B cell (primary cell): ENCODE results near the gene PBLD. TPM values are rescaled to one million over a fixed set of nuclear protein-coding genes. Genes with fewer than 3 reads are reported as not detected.

Experiments used
- ATAC-seq: fragments of 200-7000 bp; cut with Tn5 transposase; one replicate; pipeline ENCODE4 v1.10.0; 2021; ENCODE audit warnings: low read depth, mild to moderate bottlenecking, moderate number of reproducible peaks, moderate library complexity
- CTCF ChIA-PET: fragments of 350-600 bp; sonication (Branson Sonifier 250); formaldehyde crosslinking; loops from one replicate; lab custom pipeline; 2021; ENCODE audit warnings: antibody characterized with exemption, inconsistent platforms; lab: Charles Lee
- POLR2A ChIA-PET: fragments of 350-600 bp; sonication (Branson Sonifier 250); formaldehyde crosslinking; loops from one replicate; lab custom pipeline; 2021; ENCODE audit warnings: antibody characterized with exemption; lab: Charles Lee
- DNase-seq: peaks from one replicate; pipeline ENCODE4 v3.0.0; 2013
- H2AFZ ChIP-seq: 2 replicates; pipeline ENCODE4 v1.6.1; 2012; ENCODE audit warnings: mild to moderate bottlenecking, low read depth, low read length; ENCODE audit not compliant: insufficient read depth, poor library complexity, severe bottlenecking
- H3K27ac ChIP-seq, 2 donors: 1 replicate in 1 of 2; 2 replicates in 1 of 2; pipeline ENCODE4 v1.5.1; 2012 to 2013; ENCODE audit warnings: low read length in 2 of 2, mild to moderate bottlenecking in 2 of 2, moderate library complexity in 1 of 2
- H3K27me3 ChIP-seq, 4 experiments: fragments of 200-600 bp in 1 of 4; sonication (generic) in 1 of 4; replicated peaks in 1 of 4; 1 replicate in 2 of 4; 2 replicates in 2 of 4; pipeline versions ENCODE4 v1.6.1 to v1.7.0; 2013 to 2016; ENCODE audit warnings: low read length in 3 of 4, mild to moderate bottlenecking in 2 of 4, mixed read lengths in 1 of 4, moderate library complexity in 1 of 4; ENCODE audit not compliant: insufficient read depth in 4 of 4, control insufficient read depth in 3 of 4; ENCODE audit errors: control extremely low read depth in 1 of 4
- H3K36me3 ChIP-seq, 2 experiments: replicated peaks in 1 of 2; 1 replicate in 1 of 2; 2 replicates in 1 of 2; pipeline versions ENCODE4 v1.6.1 to v1.7.1; 2013; ENCODE audit warnings: low read length in 1 of 2; ENCODE audit not compliant: insufficient read depth in 2 of 2, control insufficient read depth in 1 of 2; ENCODE audit errors: control extremely low read depth in 1 of 2, extremely low read depth in 1 of 2
- H3K4me1 ChIP-seq, 2 donors: fragments of 200-600 bp in 1 of 2; sonication (generic) in 1 of 2; 1 replicate in 1 of 2; 2 replicates in 1 of 2; pipeline versions ENCODE4 v1.5.1 to v1.6.1; 2013 to 2017; ENCODE audit warnings: low read length in 2 of 2; ENCODE audit not compliant: control insufficient read depth in 2 of 2, insufficient read depth in 2 of 2
- H3K4me2 ChIP-seq: replicated peaks from 2 replicates; pipeline ENCODE3; 2012; ENCODE audit warnings: mild to moderate bottlenecking, low read depth, low read length; ENCODE audit not compliant: poor library complexity, severe bottlenecking
- H3K4me3 ChIP-seq, 5 experiments: fragments of 200-600 bp in 1 of 5; sonication (generic) in 1 of 5; 1 replicate in 3 of 5; 2 replicates in 2 of 5; pipeline versions ENCODE4 v1.5.1 to v1.7.0; 2011 to 2016; ENCODE audit warnings: low read length in 4 of 5, mild to moderate bottlenecking in 4 of 5, low read depth in 2 of 5, control low read depth in 1 of 5, moderate library complexity in 1 of 5; ENCODE audit not compliant: insufficient read depth in 1 of 5; ENCODE audit errors: control extremely low read depth in 1 of 5, extremely low read depth in 1 of 5
- H3K79me2 ChIP-seq: fragments of 200-600 bp; sonication (generic); one replicate; pipeline ENCODE4 v1.6.0; 2016; ENCODE audit warnings: low read length; ENCODE audit not compliant: control insufficient read depth, insufficient read depth
- H3K9ac ChIP-seq: fragments of 200-600 bp; sonication (generic); 2 replicates; pipeline ENCODE4 v1.6.1; 2017; ENCODE audit warnings: mild to moderate bottlenecking, low read length, moderate library complexity
- H3K9me3 ChIP-seq, 3 donors: one replicate each; pipeline versions ENCODE4 v1.6.1 to v1.7.1; 2013; ENCODE audit warnings: low read length in 2 of 3; ENCODE audit not compliant: control insufficient read depth in 2 of 3, insufficient read depth in 1 of 3; ENCODE audit errors: control extremely low read depth in 1 of 3
- H4K20me1 ChIP-seq: 2 replicates; pipeline ENCODE4 v1.6.0; 2012; ENCODE audit warnings: mild to moderate bottlenecking, low read length; ENCODE audit not compliant: insufficient read depth, control insufficient read depth, poor library complexity, severe bottlenecking
- H3K27ac Mint-ChIP-seq: one replicate; pipeline ENCODE4 v1.8.0; 2021; ENCODE audit warnings: mixed read lengths
- H3K27me3 Mint-ChIP-seq: one replicate; pipeline ENCODE4 v1.8.0; 2021; ENCODE audit warnings: mixed read lengths
- H3K4me1 Mint-ChIP-seq: one replicate; pipeline ENCODE4 v1.8.0; 2021; ENCODE audit warnings: mixed read lengths
- H3K4me3 Mint-ChIP-seq: one replicate; pipeline ENCODE4 v1.8.0; 2021; ENCODE audit warnings: mixed read lengths
- H3K9me3 Mint-ChIP-seq: one replicate; pipeline ENCODE4 v1.8.0; 2022; ENCODE audit warnings: mixed read lengths; ENCODE audit not compliant: insufficient read depth
- EZH2 ChIP-seq: IDR thresholded peaks from 2 replicates; pipeline ENCODE4 v1.6.1; 2012; ENCODE audit warnings: borderline replicate concordance, low read depth, mild to moderate bottlenecking, moderate library complexity, low read length; ENCODE audit not compliant: insufficient read depth, poor library complexity, severe bottlenecking
- WGBS: methylation state at CpG from one replicate; pipeline ENCODE4 v1.1.5; 2013; ENCODE audit warnings: missing lambda C conversion rate; ENCODE audit not compliant: insufficient coverage; 5-methylcytosine and 5-hydroxymethylcytosine counted together
- intact Hi-C: fragments of 100-400 bp; cut with micrococcal nuclease; formaldehyde crosslinking; loops from one replicate; pipeline ENCODE4 v1.10.0; 2022
- polyA plus RNA-seq: library from polyadenylated mRNA; depleted of rRNA; stranded (reverse); fragments of >200 nt; gene quantifications from 2 replicates; pipeline ENCODE4 v1.2.3, GENCODE V29; 2012
- total RNA-seq, 2 donors: library from RNA; stranded (reverse); fragments of 120-200 nt in 1 of 2; gene quantifications; 1 replicate in 1 of 2; 2 replicates in 1 of 2; pipeline versions ENCODE4 v1.2.3 to v1.2.4, GENCODE V29; 2013 to 2022
- TF ChIP-seq, protein P1 (sequence below): fragments of 200-600 bp; IDR thresholded peaks from one replicate; pipeline ENCODE4 v1.8.0; 2022; ENCODE audit warnings: antibody characterized with exemption, mild to moderate bottlenecking

PBLD gene
- total and polyA plus RNA-seq, 2 donors (not counting 1 experiment from before 2014, with no cell fraction given) = 0.40 to 4.7 TPM

DNA sequence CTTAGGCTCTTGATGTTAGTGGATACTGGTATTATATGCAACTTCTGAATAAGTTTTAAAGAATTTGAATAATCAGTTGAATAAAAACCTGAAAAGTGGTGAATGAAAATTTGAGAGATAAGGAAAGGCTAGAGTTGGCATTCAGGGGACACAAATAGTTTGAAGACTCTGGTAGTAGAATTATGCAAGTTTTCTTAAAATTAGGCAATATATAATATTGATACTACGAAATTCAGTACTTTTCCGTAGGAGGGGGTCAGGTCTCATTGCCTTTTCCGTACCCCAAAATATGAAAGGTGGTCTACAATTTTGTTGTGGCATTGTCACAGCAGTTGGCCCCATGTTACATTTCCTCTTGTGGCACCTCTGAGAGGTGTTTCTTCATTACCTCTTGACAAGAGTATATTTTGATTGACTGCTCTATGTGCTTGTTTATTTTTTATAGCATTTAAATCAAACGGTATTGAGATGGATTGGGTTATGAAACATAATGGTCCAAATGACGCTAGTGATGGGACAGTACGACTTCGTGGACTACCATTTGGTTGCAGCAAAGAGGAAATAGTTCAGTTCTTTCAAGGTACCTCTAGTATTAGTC lies 4.1 kb upstream of the PBLD start:
- Mint-ChIP-seq H3K27me3 (no peaks in the 10 kb centered on the region), H3K9me3 (no peaks in the 10 kb centered on the region), H3K27ac (peak overlapping the region; percentile 43), H3K4me1 (peaks cover 46% of the 10 kb centered on the region), H3K4me3 (peak overlapping the region; percentile 60)
- TF ChIP-seq, protein P1, sequence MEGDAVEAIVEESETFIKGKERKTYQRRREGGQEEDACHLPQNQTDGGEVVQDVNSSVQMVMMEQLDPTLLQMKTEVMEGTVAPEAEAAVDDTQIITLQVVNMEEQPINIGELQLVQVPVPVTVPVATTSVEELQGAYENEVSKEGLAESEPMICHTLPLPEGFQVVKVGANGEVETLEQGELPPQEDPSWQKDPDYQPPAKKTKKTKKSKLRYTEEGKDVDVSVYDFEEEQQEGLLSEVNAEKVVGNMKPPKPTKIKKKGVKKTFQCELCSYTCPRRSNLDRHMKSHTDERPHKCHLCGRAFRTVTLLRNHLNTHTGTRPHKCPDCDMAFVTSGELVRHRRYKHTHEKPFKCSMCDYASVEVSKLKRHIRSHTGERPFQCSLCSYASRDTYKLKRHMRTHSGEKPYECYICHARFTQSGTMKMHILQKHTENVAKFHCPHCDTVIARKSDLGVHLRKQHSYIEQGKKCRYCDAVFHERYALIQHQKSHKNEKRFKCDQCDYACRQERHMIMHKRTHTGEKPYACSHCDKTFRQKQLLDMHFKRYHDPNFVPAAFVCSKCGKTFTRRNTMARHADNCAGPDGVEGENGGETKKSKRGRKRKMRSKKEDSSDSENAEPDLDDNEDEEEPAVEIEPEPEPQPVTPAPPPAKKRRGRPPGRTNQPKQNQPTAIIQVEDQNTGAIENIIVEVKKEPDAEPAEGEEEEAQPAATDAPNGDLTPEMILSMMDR = no peak
- TF ChIP-seq EZH2 = no peak
- WGBS = 92% methylated on average over 2 of the region's 7 CpGs
- Histone ChIP-seq H3K4me1 (peaks cover 22 to 35% of the 10 kb centered on the region in 2 donors), H3K4me3 (peak overlapping the region in 1 of 5 experiments; percentile 17), H4K20me1 (peaks cover 70% of the 10 kb centered on the region), H3K4me2 (peak overlapping the region; percentile 79), H3K79me2 (peaks cover 79% of the 10 kb centered on the region), H3K9ac (no peak overlapping the region), H3K36me3 (peaks cover 19 to 39% of the 10 kb centered on the region in 2 experiments), H3K27me3 (no peaks in the 10 kb centered on the region), H3K9me3 (no peaks in the 10 kb centered on the region), H2AFZ (no peak overlapping the region), H3K27ac (peak overlapping the region in 1 of 2 donors; percentile 55)
- intact Hi-C loops = no loop called here
- DNase-seq = no peak
- ChIA-PET CTCF (interaction anchor here (0.9 to 1.5 kb wide), 2 partner anchors 12 to 35 kb away, joined by 3 read pairs; no protein-coding TSS in a partner anchor), POLR2A (no interaction called here)
- no peak for ATAC-seq
